Measurements from ENCODE around the gene PIWIL1.

The PIWIL1 gene

DNA sequence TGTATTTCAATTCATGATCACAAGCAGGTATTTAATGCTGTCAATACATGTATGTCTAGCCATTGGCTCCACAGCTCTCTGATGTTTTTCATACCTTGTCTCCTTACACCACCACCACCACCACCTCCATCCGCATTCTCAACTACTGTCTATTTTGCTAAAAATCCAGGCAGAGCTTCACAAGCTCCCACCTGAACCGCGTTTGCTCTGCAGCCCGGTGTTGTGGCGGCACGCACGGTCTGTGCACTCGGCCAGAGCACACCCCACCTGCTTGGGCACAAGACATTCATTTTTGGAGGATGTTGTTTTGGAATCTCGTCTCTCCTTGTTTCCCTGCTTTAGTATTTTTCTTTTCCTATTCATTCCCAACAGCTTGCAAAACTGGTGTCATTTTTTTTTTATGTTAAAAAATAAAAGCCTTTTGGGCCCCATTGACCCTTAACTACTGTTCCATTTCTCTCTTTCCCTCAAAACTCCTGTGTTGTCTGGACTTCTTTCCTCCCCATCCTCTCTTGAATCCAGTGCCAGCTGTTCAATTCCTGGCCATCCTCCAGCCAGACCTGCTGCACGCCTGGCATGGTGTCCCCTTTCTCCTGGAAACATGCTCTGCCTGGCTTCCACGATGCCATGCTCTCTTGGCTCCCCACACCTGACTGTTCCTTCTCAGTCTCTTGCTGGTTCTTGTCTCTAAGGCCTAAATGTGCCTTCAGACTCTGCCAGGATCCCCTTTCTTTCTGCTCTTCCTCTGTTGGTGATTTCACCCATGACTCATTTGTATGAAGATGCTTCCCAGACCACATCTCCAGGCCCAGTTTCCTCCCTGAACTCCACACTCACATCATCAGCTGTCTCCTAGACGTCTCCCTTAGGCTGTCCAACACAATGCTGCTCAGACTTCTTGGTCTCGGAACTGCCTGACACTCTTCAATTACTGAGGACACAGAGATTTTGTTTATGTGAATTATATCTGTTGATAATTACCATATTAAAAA, 37.9 kb downstream of the PIWIL1 start:
- Mint-ChIP-seq H3K9me3 (no peaks in the 10 kb centered on the region), H3K27ac (no peak overlapping the region), H3K27me3 (peaks cover 5% of the 10 kb centered on the region), H3K4me3 (no peak overlapping the region), H3K4me1 (ENCODE audit: low read depth) (no peaks in the 10 kb centered on the region), H3K36me3 (ENCODE audit: low read depth) (no peaks in the 10 kb centered on the region)

DNA sequence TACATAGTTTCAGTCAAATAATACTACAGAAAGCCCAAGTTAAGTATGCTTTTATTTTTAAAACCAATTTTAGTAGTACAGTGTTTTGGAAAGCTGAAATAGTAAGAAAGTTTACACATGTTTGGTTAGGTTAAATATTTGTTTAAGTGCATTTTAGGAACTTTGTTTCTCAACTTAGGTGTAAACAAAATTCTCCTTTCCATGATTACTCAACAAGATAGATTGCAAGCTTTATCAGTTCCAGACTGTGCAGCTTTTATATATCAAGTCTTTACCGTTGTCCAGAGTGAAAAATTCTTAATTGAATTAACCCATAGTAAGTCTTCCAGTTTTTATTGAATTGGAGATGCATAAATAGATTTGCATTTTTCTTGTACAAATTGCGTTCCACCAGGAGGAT, 45.1 kb downstream of the PIWIL1 start:
- Mint-ChIP-seq H3K4me3 (no peak overlapping the region), H3K27me3 (peaks cover 4% of the 10 kb centered on the region), H3K27ac (no peak overlapping the region), H3K36me3 (ENCODE audit: low read depth) (no peaks in the 10 kb centered on the region), H3K4me1 (ENCODE audit: low read depth) (no peaks in the 10 kb centered on the region), H3K9me3 (peaks cover 13% of the 10 kb centered on the region)

DNA sequence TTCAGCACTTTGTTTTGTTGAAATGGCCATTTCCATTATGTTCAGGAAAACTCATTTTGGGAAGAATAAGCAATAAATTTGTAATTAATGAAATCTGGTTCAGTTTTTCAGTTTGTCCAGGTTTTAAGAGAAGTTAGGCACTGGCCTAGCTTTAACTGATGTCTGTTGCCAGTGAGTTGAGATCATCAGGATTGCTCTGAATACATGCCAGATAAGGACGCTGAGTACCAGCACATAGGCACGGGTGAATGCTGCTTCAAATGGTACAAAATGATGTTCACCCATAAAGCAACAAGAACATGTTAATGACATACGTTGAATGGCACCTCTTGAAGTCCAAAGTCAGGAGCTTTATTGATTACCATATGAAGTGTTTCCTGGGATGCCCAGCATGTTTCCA, 46.5 kb downstream of the PIWIL1 start:
- Mint-ChIP-seq H3K9me3 (peaks cover 18% of the 10 kb centered on the region), H3K27ac (no peak overlapping the region), H3K27me3 (peaks cover 4% of the 10 kb centered on the region), H3K4me1 (ENCODE audit: low read depth) (no peaks in the 10 kb centered on the region), H3K36me3 (ENCODE audit: low read depth) (no peaks in the 10 kb centered on the region), H3K4me3 (no peak overlapping the region)

DNA sequence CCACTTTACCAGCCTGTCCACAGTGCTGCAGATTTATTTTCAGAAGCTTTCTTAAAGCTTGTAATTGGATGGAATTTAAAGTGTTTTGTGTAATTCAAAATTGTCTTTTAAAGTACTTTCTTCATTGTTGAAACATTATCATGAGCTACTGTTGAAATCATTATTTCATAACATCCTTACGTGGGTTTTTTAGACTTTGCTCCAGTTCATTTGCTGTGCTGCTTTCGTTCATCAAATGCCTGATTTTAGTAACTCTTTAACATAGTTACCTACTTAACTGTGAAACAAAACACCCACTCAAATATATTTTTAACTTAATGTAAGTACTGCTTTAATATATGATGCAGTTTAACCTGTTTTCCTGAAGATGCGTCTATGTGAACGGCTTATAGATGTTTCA, 47.5 kb downstream of the PIWIL1 start:
- H3K27me3 Mint-ChIP-seq = peaks cover 4% of the 10 kb centered on the region

DNA sequence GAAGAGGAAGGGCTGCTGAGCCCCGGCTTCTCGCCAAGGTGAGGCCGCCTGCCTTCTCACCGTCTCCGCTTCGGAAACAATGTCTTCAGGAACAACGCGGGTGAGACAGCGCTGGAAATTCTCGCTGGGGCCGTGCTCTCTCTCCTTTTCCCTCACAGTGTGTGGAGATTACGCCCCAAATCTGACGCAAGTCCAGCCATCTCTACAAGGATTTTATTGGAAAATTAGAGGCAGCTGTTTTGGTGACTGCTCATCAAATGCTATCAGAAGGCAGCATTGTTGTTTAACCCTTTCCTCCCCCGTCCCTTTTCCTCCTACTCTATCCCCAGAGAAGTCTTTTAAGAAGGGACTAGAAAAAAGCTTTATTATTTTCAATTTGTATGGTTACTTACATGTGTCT, 53.5 kb downstream of the PIWIL1 start:
- peaks cover 5% of the 10 kb centered on the region for H3K9me3 Mint-ChIP-seq
- no peaks in the 10 kb centered on the region for H3K27me3 Mint-ChIP-seq

More for the DNA sequence above, 47.5 kb downstream of the PIWIL1 start:
- Mint-ChIP-seq H3K36me3 (ENCODE audit: low read depth) (no peaks in the 10 kb centered on the region), H3K4me3 (no peak overlapping the region), H3K27ac (no peak overlapping the region), H3K4me1 (ENCODE audit: low read depth) (no peaks in the 10 kb centered on the region), H3K9me3 (peaks cover 18% of the 10 kb centered on the region)

DNA sequence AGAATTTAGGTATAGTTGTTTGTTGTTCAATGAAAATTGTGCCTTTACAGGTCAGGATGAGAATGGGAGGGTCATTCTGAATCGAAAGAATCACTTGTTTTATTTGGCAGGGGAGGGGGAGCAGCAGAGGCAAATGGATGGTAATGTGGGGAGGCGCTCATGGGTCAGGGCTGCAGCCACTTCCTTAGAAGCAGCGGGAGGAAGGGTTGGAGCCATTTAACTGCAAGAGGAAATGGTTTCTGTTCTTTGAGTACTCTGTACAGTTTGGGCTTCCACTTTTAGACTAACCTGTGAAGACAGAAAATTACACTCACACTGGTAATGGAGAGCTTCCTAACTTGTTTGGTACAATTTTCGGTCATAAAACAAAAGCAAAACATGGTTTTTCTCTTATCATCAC, 57.2 kb downstream of the PIWIL1 start:
- no peaks in the 10 kb centered on the region for H3K36me3 Mint-ChIP-seq (ENCODE audit: low read depth)
- no peaks in the 10 kb centered on the region for H3K4me1 Mint-ChIP-seq (ENCODE audit: low read depth)
- no peak overlapping the region for H3K4me3 Mint-ChIP-seq
- H3K9me3 Mint-ChIP-seq = no peaks in the 10 kb centered on the region
- H3K27ac Mint-ChIP-seq = no peak overlapping the region
- no peaks in the 10 kb centered on the region for H3K27me3 Mint-ChIP-seq

More for the DNA sequence above, 53.5 kb downstream of the PIWIL1 start:
- no peaks in the 10 kb centered on the region for H3K4me1 Mint-ChIP-seq (ENCODE audit: low read depth)
- H3K4me3 Mint-ChIP-seq = no peak overlapping the region
- no peaks in the 10 kb centered on the region for H3K36me3 Mint-ChIP-seq (ENCODE audit: low read depth)
- H3K27ac Mint-ChIP-seq = no peak overlapping the region

DNA sequence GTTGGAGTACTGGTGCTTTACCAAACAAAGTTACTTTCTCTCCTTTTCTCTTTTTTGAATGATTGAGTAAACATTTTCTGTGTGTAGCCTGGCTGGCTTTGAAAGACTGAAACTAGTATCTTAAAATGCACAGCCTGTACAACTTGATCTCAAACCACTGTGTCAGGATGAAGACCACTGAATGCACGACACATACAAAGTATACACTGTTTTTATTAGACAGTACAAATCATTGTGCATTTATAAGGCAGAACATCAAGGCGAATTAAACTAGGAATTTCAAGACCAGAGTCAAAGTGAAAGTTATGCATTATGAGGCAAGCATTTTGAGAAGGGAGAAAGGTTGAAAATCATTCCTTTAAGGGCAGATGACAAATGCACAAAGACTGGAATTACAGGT, 59.0 kb downstream of the PIWIL1 start:
- H3K36me3 Mint-ChIP-seq (ENCODE audit: low read depth) = no peaks in the 10 kb centered on the region
- no peaks in the 10 kb centered on the region for H3K27me3 Mint-ChIP-seq
- no peaks in the 10 kb centered on the region for H3K9me3 Mint-ChIP-seq
- H3K4me3 Mint-ChIP-seq = no peak overlapping the region
- no peak overlapping the region for H3K27ac Mint-ChIP-seq
- no peaks in the 10 kb centered on the region for H3K4me1 Mint-ChIP-seq (ENCODE audit: low read depth)

DNA sequence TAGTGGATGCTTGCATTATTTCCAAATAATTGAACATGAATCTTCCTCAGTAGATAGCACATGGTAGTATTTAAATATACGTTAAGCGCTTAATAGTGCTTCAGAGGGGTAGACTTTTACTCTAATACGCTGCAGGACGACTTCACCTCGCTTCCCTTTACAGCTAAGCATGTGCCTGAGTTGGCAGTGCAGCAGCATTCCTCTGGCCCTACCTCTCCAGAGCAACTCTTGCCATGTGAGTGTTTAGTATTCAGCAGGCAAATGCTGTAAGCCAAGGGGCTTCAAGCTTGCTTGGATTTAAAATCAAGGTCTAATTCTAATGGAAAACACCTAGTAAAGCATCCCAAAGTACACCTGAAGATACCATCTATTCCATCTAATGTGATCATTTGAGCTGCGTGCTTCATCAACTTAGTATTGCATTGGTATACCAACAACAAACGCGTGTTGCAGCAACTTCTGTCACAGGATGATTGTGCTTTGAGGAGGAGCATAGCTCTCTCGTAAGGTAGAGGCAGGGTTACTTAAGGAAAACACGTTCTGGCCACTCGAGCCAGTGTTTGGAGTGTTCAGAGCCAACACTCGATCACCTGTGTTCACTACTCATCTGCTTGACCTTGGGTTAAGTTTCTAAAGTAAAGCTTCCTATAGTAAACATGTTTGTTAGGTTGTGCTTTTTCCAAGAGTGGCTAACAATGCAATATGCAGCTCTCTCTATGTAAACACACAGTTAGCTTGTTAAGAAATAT, 60.6 kb downstream of the PIWIL1 start:
- no peaks in the 10 kb centered on the region for H3K36me3 Mint-ChIP-seq (ENCODE audit: low read depth)
- H3K4me1 Mint-ChIP-seq (ENCODE audit: low read depth) = no peaks in the 10 kb centered on the region
- no peak overlapping the region for H3K4me3 Mint-ChIP-seq
- H3K27me3 Mint-ChIP-seq = no peaks in the 10 kb centered on the region
- no peak overlapping the region for H3K27ac Mint-ChIP-seq
- no peaks in the 10 kb centered on the region for H3K9me3 Mint-ChIP-seq

DNA sequence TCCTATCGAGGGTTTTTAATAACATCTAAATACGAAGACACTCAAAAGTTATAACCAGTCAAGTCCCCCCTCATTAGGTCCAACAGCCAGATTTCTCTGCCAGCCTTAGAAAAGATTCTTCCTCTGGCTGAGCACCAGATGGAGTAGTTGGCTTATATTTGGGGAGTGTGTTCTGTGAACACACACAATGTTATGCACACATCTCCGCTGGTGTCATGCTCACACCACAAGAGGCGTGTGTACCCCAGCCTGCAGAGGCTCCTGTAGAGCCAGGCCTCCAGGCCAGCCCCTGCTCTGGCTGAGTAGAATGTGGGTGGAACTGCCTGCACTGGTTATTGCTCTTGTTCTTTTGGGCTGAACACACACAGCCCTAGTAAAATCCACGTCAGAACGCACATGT, 64.0 kb downstream of the PIWIL1 start:
- H3K9me3 Mint-ChIP-seq = no peaks in the 10 kb centered on the region
- peaks cover 4% of the 10 kb centered on the region for H3K27me3 Mint-ChIP-seq
- no peaks in the 10 kb centered on the region for H3K36me3 Mint-ChIP-seq (ENCODE audit: low read depth)
- H3K4me1 Mint-ChIP-seq (ENCODE audit: low read depth) = no peaks in the 10 kb centered on the region
- H3K27ac Mint-ChIP-seq = no peak overlapping the region
- no peak overlapping the region for H3K4me3 Mint-ChIP-seq

DNA sequence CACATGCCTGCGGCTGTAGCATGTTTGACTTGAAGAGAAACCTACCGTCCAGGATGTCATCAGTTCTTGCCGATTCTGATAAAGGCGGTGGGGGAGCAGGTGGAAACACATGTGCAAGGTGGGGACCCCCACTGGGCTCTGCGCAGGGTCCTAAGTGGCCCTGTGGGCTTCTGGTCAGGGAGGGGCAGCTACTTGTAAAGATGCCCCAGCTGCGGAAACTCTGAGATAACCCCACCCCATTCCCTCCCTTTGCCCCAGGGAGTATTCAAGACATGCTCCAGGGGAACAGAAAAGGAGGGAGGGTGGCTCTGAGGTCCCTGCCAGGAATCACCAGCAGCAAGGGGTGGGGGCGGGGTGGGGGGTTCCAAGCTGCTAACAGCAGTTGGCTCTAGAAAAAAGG, 67.6 kb downstream of the PIWIL1 start:
- no peak overlapping the region for H3K4me3 Mint-ChIP-seq

DNA sequence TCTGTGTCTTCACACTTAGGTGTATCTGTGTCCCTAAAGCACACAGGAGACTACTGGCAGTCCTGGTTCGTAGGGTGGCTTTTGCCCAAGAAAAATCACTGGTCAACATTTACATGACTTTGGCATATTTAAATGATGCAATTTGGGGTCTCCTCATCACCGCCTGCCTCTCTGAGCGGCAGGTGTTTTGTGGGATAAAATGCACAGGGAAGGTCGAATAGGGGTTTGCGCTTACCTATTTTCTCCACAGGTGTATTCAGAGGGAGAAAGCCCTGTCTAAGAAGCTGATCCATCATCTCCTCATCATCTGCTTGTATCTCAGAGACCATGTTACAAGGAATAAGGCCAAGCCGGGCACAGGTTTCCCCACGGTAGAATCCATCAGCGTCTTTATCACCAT, 74.7 kb downstream of the PIWIL1 start:
- H3K36me3 Mint-ChIP-seq (ENCODE audit: low read depth) = no peaks in the 10 kb centered on the region
- H3K4me3 Mint-ChIP-seq = no peak overlapping the region
- H3K4me1 Mint-ChIP-seq (ENCODE audit: low read depth) = no peaks in the 10 kb centered on the region
- no peak overlapping the region for H3K27ac Mint-ChIP-seq
- no peaks in the 10 kb centered on the region for H3K9me3 Mint-ChIP-seq
- peaks cover 3% of the 10 kb centered on the region for H3K27me3 Mint-ChIP-seq

More for the DNA sequence above, 67.6 kb downstream of the PIWIL1 start:
- Mint-ChIP-seq H3K9me3 (no peaks in the 10 kb centered on the region), H3K27ac (no peak overlapping the region), H3K4me1 (ENCODE audit: low read depth) (no peaks in the 10 kb centered on the region), H3K36me3 (ENCODE audit: low read depth) (no peaks in the 10 kb centered on the region), H3K27me3 (peaks cover 4% of the 10 kb centered on the region)

DNA sequence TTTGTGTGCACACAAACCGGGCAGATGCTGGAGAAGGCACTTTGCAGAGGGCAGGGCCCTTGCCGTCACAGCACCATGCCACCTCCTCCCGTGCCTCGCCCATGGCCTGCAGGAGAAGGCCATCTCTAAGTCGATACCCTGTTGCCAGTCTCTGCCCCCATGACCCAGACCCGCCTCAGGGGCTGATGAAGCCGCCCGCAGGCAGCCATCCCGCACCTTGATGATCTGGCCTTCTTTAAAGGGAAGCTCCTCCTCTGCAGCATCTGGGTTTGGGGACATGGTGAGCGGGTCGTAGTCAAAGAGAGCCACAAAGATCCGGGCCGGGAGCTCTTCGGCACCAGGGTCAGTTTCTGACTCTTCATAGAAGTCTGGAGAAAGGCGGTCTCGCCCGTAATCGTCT, 76.2 kb downstream of the PIWIL1 start:
- H3K4me1 Mint-ChIP-seq (ENCODE audit: low read depth) = no peaks in the 10 kb centered on the region
- H3K27me3 Mint-ChIP-seq = peaks cover 3% of the 10 kb centered on the region
- H3K27ac Mint-ChIP-seq = no peak overlapping the region
- H3K9me3 Mint-ChIP-seq = no peaks in the 10 kb centered on the region
- no peak overlapping the region for H3K4me3 Mint-ChIP-seq
- H3K36me3 Mint-ChIP-seq (ENCODE audit: low read depth) = no peaks in the 10 kb centered on the region

DNA sequence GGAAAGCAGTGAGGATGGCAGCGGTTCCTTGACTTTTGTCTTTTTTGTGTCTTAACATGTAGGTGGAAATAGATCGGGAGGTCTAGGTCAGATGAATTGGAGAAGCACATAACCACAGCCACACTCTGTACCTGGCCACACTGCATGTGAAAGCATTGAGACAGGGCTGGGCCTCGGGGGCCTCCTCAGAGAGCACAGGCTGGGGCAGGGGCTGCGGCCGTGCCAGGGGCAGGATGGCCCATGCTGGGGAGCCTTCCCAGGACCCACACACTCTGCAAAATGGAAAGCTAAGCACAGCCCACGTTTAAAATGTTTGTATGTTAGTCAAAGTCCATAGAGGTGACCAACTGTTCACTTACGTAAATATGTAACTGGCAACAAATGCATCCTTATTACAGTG, 76.7 kb downstream of the PIWIL1 start:
- Mint-ChIP-seq H3K4me3 (no peak overlapping the region), H3K9me3 (no peaks in the 10 kb centered on the region), H3K27me3 (peaks cover 3% of the 10 kb centered on the region), H3K27ac (no peak overlapping the region), H3K4me1 (ENCODE audit: low read depth) (no peaks in the 10 kb centered on the region), H3K36me3 (ENCODE audit: low read depth) (no peaks in the 10 kb centered on the region)

DNA sequence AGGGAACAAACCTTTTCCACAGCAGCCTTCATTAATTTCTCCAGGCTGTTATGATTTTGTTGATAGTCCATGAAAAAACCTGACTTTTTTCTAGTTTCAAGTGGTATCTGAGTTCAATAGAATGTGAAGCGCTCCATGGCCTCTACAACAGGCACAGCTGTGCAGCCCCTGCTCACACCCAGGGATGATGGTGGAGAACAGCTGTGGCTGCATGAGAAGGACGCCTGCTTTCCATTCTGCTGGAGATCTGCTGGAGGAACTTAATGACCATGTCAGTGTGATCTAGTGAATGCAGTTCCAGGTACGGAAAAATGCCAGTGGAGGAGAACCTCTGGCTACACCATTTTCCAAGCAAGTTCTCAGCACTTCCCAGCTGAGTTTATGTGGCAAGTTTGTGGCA, 80.6 kb downstream of the PIWIL1 start:
- H3K27me3 Mint-ChIP-seq = peaks cover 3% of the 10 kb centered on the region
- no peak overlapping the region for H3K4me3 Mint-ChIP-seq
- no peak overlapping the region for H3K27ac Mint-ChIP-seq
- H3K4me1 Mint-ChIP-seq (ENCODE audit: low read depth) = no peaks in the 10 kb centered on the region
- H3K9me3 Mint-ChIP-seq = no peaks in the 10 kb centered on the region
- H3K36me3 Mint-ChIP-seq (ENCODE audit: low read depth) = no peaks in the 10 kb centered on the region

DNA sequence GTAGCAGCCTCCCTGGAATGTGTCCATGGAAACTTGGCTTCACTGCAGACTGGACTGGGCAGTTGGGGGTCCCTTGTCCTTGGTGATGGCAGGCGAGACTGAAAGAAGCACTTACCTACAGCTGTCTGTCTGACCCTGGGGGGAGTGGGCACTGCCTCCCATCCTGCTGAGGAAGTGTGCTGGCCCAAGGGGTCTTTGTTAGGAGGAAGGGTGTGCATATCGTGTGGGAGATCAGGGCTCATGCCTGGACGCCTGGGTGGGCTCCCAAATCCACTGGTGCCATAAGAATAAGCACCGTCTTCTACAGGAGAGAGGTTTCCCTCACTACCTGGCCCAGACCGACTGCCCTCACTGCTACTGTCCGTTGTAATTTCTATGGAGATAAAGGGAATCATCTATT, 81.4 kb downstream of the PIWIL1 start:
- Mint-ChIP-seq H3K9me3 (no peaks in the 10 kb centered on the region), H3K27ac (no peak overlapping the region), H3K36me3 (ENCODE audit: low read depth) (no peaks in the 10 kb centered on the region), H3K4me1 (ENCODE audit: low read depth) (no peaks in the 10 kb centered on the region), H3K4me3 (no peak overlapping the region), H3K27me3 (peaks cover 3% of the 10 kb centered on the region)
